Rectal smooth muscle tissue (tissue), 1 donor: ENCODE data around the gene HCFC1R1.

Experiments
- H3K27ac ChIP-seq: one replicate; pipeline ENCODE4 v1.7.0; 2013; ENCODE audit warnings: low read depth, low read length, inconsistent platforms
- H3K27me3 ChIP-seq: one replicate; pipeline ENCODE4 v1.7.0; 2013; ENCODE audit warnings: low read length; ENCODE audit not compliant: control insufficient read depth, insufficient read depth
- H3K36me3 ChIP-seq: one replicate; pipeline ENCODE4 v1.7.0; 2013; ENCODE audit warnings: low read length; ENCODE audit not compliant: control insufficient read depth, insufficient read depth
- H3K4me1 ChIP-seq: one replicate; pipeline ENCODE4 v1.7.0; 2013; ENCODE audit warnings: low read length; ENCODE audit not compliant: control insufficient read depth, insufficient read depth
- H3K4me3 ChIP-seq: one replicate; pipeline ENCODE4 v1.7.0; 2013; ENCODE audit warnings: low read length
- H3K9ac ChIP-seq: one replicate; pipeline ENCODE4 v1.7.0; 2013; ENCODE audit warnings: low read length

HCFC1R1 gene

DNA sequence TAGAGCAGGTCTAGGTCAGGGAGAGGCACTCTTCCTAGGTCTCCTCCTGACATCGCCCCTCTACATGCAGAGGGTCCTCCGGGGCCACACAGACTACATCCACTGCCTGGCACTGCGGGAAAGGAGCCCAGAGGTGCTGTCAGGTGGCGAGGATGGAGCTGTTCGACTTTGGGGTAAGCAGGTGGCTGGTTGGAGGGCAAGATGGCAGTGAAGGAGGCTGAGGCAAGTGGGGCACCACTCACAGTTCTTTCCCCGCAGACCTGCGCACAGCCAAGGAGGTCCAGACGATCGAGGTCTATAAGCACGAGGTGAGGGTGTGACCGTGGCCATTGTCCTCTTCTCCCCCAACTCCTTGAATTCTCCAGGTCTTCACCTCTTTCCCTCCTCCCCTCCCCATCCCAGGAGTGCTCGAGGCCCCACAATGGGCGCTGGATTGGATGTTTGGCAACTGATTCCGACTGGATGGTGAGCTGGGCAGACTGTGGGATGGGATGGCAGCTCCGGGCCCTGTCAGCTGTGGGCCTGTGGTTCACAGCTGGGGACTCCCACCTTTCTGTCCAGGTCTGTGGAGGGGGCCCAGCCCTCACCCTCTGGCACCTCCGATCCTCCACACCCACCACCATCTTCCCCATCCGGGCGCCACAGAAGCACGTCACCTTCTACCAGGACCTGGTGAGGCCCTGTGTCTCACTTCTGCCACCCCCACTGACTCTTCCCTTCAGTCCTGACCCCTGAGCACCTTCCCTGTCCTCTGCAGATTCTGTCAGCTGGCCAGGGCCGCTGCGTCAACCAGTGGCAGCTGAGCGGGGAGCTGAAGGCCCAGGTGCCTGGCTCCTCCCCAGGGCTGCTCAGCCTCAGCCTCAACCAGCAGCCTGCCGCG, 3.1 kb upstream of the HCFC1R1 start:
- H3K4me3 ChIP-seq: no peak overlapping the region
- H3K27me3 ChIP-seq: peaks cover 13% of the 10 kb centered on the region
- peaks cover 14% of the 10 kb centered on the region for H3K4me1 ChIP-seq
- peaks cover 4% of the 10 kb centered on the region for H3K36me3 ChIP-seq
- H3K27ac ChIP-seq: no peak overlapping the region
- no peak overlapping the region for H3K9ac ChIP-seq

DNA sequence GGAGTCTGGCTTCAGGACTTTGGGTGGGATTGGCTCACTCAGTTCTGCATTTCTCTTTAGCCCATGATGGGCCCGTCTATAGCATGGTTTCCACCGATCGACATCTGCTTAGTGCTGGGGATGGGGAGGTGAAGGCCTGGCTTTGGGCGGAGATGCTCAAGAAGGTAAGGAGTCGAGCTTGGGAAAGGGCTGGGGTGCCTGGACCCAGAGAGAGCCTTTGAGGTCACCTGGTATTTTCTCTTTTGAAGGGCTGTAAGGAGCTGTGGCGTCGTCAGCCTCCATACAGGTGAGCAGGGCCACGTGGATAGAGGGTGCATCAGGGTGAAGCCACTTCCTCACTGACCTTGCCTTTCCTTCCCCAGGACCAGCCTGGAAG, 2.2 kb upstream of the HCFC1R1 start:
- no peak overlapping the region for H3K9ac ChIP-seq
- peaks cover 16% of the 10 kb centered on the region for H3K4me1 ChIP-seq
- peaks cover 4% of the 10 kb centered on the region for H3K36me3 ChIP-seq
- no peak overlapping the region for H3K4me3 ChIP-seq
- H3K27ac ChIP-seq: no peak overlapping the region
- H3K27me3 ChIP-seq: peaks cover 11% of the 10 kb centered on the region

DNA sequence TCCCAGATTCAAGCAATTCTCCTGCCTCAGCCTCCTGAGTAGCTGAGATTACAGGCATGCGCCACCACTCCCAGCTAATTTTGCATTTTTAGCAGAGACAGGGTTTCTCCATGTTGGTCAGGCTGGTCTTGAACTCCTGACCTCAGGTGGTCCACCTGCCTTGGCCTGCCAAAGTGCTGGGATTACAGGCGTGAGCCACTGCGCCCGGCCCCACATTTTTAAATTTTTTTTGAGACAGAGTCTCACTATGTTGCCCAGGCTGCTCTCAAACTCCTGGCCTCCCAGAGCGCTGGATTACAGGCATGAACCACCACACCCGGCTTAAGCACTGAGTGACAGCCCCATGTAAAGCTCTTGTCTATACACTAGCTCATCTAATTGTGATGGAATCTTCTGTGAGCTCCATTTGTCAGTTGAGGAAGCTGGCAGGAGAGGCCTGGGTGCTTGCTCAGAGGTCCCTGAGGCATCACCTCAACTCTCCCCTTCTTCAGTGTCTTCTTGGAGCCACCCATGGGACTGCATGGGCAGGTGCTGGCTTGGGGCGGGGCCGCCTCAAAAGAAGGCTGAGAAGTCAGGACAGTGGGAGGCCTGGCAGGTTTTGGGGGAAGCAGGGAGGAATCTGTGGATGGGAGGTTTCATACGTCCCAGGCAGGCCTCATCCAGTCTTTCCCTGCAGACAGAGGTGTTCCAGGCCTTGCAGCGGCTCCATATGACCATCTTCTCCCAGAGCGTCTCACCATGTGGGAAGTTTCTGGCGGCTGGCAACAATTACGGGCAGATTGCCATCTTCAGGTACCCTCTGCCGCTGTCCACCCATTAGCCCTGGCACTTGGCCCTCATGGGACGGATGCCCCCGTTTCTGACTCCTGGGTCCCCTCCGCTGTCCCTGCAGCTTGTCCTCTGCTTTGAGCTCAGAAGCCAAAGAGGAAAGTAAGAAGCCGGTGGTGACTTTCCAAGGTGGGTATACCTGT, 1.6 kb upstream of the HCFC1R1 start:
- no peak overlapping the region for H3K9ac ChIP-seq
- no peak overlapping the region for H3K27ac ChIP-seq
- H3K4me1 ChIP-seq: peaks cover 16% of the 10 kb centered on the region
- peaks cover 11% of the 10 kb centered on the region for H3K27me3 ChIP-seq
- peaks cover 4% of the 10 kb centered on the region for H3K36me3 ChIP-seq
- no peak overlapping the region for H3K4me3 ChIP-seq

DNA sequence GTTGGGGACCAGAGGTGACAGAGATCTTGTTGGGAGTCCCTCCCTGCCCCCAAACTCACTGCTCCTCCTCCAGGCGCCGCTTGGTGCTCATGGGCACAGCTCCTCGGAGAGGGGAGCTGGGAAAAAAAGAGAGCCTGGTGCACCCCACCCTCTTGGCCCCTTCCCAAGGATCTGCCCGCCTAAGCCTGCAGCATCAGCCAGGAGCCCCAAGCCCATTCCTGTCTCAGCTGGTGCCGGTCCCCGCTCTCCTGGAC, 400 bp downstream of the HCFC1R1 start:
- peaks cover 14% of the 10 kb centered on the region for H3K4me1 ChIP-seq
- H3K27ac ChIP-seq: peak overlapping the region; percentile 94
- peak overlapping the region; percentile 76 for H3K4me3 ChIP-seq
- no peaks in the 10 kb centered on the region for H3K36me3 ChIP-seq
- H3K9ac ChIP-seq: peak overlapping the region; percentile 1
- H3K27me3 ChIP-seq: no peaks in the 10 kb centered on the region

DNA sequence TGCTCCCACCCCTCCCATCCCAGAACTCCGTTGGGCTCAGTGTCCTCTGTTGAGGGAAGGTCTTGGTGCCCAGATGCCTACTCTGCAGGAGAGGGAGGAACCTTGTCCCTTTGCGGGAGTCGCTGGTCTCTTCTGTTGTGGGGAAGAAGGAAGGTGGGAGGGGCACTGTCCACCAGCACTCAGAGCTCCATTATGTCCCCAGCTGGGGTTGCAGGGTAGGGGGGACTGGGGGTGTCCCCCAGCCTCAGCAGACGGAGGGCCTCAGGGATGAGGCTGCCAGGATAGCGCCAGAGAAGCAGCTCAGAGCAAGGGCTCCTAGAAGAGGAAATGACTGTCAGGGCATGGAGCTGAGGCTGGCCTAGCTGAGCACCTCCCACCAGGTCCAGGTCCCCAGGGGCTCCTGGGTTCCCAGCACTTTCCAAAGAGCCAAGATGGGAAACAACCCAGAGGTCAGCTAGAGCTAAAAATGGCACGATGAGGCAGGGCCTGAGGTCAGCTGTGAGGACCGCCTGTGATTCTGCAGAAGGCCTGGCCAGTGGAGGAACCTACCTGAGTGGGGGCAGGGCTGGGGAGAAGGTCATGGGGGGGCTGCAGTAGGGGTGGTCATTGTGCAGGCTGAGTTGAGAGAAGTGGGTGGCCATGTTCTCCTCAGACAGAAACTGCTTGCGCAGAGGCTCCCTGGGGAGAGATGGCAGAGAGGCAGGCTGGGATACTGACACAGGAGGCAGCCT, 893 bp downstream of the HCFC1R1 start:
- Histone ChIP-seq H3K27me3 (no peaks in the 10 kb centered on the region), H3K4me3 (peak overlapping the region; percentile 76), H3K4me1 (peaks cover 14% of the 10 kb centered on the region), H3K36me3 (no peaks in the 10 kb centered on the region), H3K27ac (peak overlapping the region; percentile 94), H3K9ac (peak overlapping the region; percentile 1)

DNA sequence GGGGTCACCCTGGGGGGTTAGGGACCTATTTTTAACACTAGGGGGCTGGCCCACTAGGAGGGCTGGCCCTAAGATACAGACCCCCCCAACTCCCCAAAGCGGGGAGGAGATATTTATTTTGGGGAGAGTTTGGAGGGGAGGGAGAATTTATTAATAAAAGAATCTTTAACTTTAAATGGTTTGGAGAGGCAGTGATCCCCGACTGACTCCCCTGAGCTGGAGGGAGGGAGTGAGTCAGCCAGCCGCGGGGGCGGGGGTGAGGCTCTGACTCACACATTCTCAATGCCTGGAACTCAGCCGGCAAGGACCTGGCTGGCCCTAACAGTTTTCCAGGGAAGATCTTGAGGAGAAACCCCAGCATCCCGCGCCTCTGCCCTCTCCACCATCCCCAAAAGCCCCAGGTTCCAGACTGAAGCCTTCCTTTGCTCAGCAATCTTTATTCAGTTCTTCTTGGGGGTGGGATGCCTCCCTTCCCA, 1.5 kb downstream of the HCFC1R1 start:
- Histone ChIP-seq H3K27ac (peak overlapping the region; percentile 94), H3K4me3 (peak overlapping the region; percentile 76), H3K36me3 (no peaks in the 10 kb centered on the region), H3K27me3 (no peaks in the 10 kb centered on the region), H3K4me1 (peaks cover 14% of the 10 kb centered on the region), H3K9ac (no peak overlapping the region)

DNA sequence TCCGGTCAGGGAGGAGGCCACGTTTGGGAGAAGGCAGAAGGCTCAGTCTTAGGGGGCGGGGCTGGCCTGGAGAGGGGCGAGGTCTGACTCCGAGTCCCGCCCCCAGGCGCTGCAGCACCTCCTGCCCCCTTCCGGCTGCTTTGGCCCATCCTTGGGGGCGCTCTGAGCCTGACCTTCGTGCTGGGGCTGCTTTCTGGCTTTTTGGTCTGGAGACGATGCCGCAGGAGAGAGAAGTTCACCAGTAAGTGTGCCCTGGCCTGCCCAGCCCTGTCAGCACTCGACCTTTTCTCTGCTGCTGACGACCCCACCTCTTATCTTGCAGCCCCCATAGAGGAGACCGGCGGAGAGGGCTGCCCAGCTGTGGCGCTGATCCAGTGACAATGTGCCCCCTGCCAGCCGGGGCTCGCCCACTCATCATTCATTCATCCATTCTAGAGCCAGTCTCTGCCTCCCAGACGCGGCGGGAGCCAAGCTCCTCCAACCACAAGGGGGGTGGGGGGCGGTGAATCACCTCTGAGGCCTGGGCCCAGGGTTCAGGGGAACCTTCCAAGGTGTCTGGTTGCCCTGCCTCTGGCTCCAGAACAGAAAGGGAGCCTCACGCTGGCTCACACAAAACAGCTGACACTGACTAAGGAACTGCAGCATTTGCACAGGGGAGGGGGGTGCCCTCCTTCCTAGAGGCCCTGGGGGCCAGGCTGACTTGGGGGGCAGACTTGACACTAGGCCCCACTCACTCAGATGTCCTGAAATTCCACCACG, 2.1 kb downstream of the HCFC1R1 start:
- peak overlapping the region; percentile 71 for H3K4me3 ChIP-seq
- H3K27me3 ChIP-seq: no peaks in the 10 kb centered on the region
- no peaks in the 10 kb centered on the region for H3K36me3 ChIP-seq
- peak overlapping the region; percentile 93 for H3K27ac ChIP-seq
- H3K9ac ChIP-seq: peak overlapping the region; percentile 7
- H3K4me1 ChIP-seq: peaks cover 14% of the 10 kb centered on the region

DNA sequence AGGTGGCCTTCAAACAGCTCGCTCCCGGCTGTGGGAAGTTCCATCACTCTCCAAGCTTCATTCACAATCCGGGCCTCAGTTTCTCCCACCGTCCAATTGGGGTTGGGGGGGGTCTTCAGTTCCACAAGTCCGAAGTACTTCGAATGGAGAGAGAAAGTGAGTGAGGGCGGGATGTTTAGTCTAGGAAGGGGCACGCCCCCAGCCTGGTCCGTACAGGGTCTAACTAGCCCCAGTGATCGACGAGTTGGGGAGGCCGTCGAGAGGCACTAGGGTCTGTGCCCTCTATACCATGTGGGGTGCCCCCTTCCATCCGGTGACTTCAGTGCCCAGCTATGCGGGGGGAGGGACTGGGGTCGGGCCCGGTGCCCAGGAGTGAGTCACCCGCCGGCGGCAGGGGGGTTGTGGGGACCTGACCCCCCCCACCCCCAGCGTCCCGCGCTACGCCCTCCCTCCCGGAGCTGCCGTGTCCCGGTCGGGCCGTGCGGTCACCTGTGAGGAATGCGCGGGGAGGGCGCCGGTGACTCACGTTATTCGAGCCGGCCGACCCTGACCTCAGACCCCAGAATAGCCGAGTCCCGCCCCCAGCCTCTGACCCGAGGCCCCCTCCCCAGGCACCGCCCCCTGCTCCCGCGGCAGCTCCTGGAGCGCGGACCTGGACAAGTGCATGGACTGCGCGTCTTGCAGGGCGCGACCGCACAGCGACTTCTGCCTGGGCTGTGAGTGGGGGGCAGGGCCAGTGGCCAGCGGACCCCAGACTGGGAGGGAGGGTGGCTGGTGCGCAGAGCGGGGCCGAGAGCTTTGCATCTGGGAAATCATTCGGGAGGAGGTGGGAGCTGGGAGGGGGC, 2.9 kb downstream of the HCFC1R1 start:
- Histone ChIP-seq H3K9ac (peak overlapping the region; percentile 1), H3K36me3 (no peaks in the 10 kb centered on the region), H3K4me3 (peak overlapping the region; percentile 71), H3K27ac (peak overlapping the region; percentile 93), H3K4me1 (peaks cover 14% of the 10 kb centered on the region), H3K27me3 (peaks cover 5% of the 10 kb centered on the region)

DNA sequence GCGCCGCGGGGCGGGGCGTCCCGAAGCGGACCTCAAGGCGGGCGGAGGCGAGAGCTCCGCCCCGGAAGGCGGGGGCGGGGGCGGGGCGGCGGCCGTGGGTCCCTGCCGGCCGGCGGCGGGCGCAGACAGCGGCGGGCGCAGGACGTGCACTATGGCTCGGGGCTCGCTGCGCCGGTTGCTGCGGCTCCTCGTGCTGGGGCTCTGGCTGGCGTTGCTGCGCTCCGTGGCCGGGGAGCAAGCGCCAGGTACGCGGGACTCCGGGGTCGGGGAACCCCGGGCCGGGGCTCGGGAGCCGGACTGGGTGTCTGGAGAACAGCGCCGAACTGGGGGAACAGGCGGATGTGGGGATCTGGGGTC, 3.5 kb downstream of the HCFC1R1 start, which contains the start of gene TNFRSF12A:
Gene TNFRSF12A (plus strand): TSS at position 122 of the 357 bp plus-strand sequence. CDS start 30 bp downstream, at position 152.
- H3K4me1 ChIP-seq: peaks cover 14% of the 10 kb centered on the region
- peak within 1 kb of the TSS; percentile 93 for H3K27ac ChIP-seq
- H3K36me3 ChIP-seq: no peaks in the 10 kb centered on the region
- peak within 1 kb of the TSS; percentile 71 for H3K4me3 ChIP-seq
- H3K9ac ChIP-seq: peak within 1 kb of the TSS; percentile 1
- peaks cover 5% of the 10 kb centered on the region for H3K27me3 ChIP-seq

DNA sequence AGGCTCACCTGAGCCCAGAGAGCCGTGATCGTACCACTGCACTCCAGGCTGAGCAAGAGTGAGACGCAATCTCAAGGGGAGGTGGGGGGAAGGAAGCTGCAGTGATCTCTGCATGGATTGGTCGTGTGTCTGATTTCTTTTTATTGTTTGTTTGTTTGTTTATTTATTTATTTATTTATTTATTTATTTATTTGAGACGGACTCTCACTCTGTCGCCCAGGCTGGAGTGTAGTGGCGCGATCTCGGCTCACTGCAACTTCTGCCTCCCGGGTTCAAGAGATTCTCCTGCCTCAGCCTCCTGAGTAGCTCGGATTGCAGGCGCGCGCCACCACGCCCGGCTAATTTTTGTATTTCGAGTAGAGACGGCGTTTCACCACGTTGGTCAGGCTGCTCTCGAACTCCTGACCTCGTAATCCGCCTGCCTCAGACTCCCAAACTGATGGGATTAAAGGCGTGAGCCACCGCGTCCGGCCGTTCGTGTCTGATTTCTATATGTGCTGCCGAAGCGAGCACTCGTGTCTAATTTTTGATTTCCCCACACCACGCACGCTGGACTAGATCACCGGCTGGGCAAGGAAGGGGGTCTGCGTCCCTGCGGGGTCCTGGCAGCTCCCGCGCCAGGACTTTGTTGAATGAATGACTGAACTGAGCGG, 4.0 kb downstream of the HCFC1R1 start:
- H3K27ac ChIP-seq: no peak overlapping the region
- no peaks in the 10 kb centered on the region for H3K36me3 ChIP-seq
- peaks cover 5% of the 10 kb centered on the region for H3K27me3 ChIP-seq
- H3K4me3 ChIP-seq: peak overlapping the region; percentile 61
- peaks cover 14% of the 10 kb centered on the region for H3K4me1 ChIP-seq
- H3K9ac ChIP-seq: no peak overlapping the region
